ENCODE data around the gene LCN6.

DNA sequence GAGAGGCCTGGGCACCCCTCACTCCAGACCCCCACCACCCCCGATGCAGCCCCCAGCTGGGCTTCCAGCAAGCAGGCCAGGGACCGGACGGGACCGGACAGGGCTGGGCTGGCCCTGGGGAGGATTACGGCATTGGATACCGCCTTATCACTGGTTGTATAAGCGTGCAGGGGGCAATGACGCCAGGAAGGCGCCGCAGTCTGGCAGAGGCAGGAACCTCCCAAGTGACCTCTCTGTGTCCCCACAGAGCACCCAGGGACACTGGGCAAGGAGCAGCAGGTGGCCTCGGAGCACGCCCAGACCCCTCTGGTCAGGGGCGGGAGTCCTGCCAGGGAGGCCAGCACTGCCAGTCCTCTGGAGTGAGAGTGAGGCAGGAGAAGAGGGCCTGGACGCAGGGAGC, 16.7 kb upstream of the LCN6 start:
- TF ChIP-seq POLR2A (IDR thresholded peaks at IDR 0.05; ENCODE audit: insufficient read depth in 1 of 2, low read depth in 2 of 2, low read length in 2 of 2) (no peak), ZNF747 (CRISPR knock-in tag; IDR thresholded peaks at IDR 0.05; ENCODE audit: borderline replicate concordance) (no peak)
